ENCODE results near the gene PHACTR1.
"Not testable (repeated sequence)": the region's sequence is repeated elsewhere in the genome, so short reads cannot be mapped to it uniquely, and the experiment has no call there.

Gene PHACTR1

DNA sequence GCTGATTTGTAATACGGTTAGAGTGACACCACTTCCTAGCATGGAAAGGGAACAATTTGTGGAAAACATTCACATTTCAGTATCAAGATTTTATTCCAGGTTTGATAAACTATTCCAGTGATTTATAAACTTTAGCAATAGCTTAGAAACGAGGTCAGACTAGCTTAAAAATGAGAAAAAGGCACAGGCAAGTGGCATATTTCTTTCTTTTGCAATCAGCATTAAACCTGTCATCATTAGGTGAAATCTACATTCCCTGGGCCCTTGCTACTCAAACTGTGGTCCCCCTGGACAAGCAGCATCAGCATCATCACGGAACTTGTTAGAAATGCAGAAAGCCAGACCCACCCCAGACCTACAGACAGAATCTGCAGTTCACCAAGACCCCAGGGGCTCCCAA, 581.9 kb downstream of the PHACTR1 start:
- no peak for DNase-seq

DNA sequence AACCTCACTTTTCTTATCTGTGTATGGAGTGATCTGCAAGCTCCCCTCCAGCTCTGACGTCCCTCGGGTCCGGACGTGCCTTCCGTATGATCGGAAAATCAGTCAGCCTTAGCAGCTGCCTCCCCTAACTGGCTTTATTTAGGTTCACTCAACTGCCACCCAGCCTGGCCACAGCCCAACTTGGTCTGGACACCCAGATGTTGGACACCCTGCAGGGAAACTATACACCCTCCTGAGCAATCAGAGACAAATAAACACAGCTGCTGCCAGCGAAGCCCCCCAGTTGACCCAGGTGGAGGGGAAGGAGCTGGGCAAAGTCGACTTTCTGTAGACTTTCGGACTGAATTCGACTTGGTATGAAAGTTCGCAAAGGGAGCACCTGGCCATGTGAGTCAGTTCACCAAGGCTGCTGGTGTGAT, 582.8 kb downstream of the PHACTR1 start:
- DNase-seq = no peak

DNA sequence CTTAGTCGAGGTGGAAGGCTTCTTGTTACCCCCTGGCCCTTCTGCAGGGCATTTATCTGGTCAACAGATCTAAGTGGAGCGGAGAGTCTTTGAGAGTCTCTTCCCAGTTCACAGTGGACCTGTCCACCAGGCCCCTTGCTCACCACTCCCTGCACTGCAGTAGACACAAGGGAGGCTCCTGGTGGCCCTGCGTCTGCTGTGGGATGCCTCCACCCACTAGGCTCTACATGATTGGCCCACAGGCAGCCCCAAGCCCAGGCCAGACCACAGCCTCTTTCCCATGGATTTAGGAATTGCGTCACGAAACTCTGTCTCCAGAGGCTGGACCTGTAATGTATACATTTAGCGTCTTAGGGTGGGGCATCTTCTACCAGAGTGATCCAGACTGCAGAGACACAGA, 583.4 kb downstream of the PHACTR1 start:
- no peak for DNase-seq

DNA sequence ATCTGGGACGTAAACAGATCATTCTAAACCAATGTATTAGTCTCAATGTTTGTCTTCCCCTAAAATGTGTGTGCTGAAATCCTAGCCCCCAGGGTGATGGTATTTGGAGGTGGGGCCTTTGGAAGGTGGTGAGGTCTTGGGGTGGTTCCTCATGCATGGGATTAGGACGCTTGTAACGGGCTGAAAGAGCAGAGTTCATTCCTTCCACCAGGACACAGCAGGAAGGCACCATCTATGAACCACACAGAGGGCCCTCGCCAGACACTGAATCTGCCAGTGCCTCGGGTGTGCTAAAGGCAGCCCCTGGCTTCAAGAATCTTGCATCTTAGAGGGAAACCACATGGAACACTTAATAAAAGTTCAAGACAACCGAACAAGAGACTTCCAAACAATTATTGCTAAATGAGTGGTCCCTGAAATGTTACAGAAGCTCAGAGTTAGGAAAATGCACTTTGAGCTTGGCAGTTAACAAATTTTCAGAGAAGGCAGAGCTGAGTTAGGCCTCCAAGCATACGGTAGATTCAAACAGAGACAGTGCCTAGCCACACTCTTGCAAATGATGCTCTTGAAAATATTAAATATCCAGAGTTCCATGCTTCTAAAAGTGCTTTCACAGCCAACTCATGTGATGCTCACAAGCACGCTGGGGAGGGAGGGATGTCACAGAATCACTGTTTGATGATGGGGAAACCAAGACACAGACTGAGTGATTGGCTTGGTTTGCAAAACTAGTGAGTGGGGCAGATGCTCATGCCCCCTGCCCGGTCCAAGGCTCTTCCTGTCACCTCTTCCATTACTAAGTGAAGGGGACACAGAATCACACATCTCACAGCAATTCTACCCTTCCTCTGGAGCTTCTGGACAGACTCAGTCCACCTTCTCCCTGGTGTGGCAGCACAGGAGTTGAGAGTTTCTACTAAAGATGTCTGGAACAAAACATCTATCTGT, 584.4 kb downstream of the PHACTR1 start:
- no peak for DNase-seq

DNA sequence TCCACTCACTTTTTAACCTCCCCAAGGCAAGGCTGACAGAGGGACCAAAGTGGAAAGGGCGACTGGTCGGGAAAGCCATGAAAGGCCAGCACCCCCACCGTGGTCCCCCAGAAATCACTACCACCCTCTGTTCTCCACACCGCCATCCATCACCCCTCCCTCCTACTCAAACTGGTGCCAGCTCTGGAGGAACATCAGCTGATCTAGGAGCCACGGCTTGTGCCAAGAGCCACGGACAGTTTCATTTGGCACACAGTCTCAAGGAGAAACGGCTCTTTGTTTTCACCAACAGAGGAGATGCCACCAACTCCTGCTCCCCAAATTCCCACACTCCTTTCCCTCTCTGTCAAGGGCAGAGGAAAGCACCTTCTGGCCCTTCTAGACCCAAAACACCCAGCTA, 585.7 kb downstream of the PHACTR1 start:
- DNase-seq = no peak

DNA sequence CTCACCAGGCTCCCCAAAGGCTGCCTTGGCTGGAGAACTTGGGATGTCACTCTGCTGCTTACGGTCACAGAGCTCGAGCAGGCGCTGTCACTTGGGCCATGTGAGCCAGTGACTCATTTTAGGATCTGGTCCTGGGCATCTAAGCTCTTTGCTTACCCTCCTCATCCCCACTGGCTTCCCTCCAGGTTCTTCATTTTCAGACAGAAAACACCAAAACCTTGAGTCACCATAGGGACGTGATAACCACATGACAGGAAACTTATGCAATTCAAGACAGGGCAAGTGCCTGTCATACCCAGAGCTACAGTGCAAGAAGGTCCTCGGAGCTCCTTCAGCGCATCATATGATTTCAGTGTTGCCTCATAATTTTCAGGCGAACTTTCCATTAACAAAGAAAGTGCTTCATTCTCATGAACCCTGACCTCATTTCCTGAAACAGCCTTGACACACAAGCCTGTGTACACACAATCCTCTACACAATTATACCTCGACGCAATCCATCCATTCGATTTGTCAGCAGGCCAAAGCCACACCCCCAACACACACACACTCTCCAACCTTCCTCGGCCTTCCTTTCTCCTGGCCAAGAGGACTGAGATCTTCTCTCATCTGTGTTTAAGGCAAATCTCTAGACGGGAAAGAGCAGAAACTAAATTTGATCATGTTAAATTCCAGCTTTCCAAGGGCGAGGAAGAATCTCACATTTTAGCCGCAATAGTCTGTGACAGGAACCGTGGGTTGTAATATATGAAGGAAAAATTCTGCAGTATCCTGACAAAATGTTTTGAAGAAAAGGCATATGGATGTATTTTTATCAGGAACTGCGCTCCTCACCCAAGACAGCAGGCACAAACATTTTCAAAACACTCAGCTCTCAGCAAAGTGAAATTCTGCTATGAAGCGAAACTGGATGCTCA, 586.4 kb downstream of the PHACTR1 start:
- DNase-seq = peak in 1 of 5 donors; percentile 94

DNA sequence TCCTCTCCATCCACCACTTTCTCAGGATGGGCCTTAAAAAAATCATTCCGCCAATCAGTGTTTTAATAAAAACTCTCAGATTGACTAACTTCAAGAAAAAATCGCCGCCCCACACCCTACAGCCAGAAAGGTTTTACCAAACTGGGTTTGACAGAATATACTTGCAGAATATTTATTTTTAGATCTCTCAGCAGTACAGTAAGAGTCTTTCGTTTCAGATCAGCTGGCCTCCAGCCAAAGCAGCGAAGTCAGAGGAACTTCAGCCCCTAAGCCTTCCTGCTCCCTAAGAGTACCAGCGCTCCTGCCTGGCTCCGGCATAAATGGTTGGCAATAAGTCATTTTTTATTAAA, 587.1 kb downstream of the PHACTR1 start:
- DNase-seq = peak in 1 of 5 donors; percentile 38

DNA sequence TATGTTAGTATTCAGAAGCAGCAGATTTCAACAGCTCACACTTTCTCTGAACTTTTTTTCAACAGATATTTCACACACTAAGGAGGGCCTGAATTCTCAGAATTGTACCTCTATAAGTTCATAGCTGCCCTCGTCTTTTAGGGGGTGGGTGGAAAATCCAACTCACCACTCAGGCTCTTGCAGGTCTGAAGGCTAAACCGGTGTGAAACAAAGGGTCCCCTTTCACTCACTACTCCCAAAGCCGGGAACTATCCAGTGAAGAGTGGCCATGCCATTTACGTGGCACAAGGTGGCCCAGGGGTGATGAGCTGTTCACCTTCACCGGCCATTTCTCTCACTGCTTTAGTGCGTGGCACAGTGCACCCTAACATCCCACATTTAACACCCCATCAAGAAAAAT, 587.5 kb downstream of the PHACTR1 start:
- peak in 1 of 5 donors; percentile 4 for DNase-seq

DNA sequence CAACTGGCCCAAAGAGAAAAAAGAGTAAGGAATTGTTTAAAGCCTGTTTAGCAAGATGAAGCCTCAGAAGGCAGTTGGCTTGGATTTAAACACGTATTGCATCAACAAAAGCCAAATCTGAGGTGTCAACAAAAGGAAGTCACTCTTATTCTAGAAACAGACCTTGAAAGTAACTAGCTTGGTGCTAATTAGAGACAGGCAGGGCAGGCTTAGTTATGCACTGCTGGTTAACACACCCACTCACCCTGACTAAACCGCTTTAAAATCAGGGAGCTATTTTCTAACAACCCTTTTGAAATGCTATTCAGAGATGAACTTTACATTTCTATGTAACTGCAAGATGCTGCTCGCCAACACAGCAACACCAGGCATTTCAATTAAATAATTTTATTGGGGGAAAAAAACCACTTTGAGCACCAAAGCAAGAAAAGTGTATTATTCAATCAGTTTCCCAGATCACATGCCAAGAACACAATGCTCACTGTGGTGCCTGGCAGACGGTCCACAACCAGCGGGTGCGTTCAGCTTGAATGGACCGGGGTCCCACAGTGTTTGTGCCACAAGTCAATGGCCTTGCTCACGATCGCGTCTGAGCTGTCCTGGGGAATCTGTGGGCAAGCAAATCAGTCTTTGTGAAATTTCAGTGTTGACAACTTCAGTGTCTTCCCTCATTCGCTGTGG, 588.2 kb downstream of the PHACTR1 start:
- peak in 1 of 5 donors; percentile 37 for DNase-seq

DNA sequence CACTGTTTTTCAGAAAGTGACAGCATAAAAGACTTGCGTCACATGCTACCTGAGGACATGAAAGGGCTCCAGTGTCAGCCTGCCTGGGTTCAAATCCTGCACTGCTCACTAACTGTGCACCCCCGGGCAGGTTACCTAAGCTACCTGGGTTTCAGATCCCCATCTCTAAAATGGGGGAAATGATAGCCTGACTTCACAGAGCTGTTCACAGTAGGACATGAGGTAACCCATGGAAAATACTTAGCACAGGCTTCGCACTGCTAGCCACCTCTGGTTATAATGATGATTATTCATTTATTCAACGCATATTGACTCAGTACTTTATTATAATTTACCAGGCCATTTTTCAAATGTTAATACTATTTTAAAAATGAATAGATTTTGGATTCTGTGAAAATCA, 588.7 kb downstream of the PHACTR1 start:
- no peak for DNase-seq

DNA sequence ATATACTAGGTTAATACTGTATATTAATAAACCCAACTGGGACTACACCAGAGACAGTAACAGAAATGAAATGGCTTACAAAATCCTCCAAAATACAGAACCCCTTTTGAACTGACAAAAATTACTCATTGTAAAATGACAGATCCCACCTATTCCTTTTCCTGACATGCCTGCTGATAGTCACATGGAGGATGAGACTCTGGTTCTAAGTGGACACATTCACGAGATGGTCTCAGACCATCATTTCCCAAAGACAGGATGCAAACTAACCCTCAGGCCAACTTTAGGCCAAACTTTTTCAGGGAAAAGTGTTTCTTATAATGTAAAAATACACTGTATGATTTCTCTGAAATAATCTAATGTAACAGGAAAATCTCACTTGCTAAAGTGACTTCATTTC, 589.2 kb downstream of the PHACTR1 start:
- no peak for DNase-seq

DNA sequence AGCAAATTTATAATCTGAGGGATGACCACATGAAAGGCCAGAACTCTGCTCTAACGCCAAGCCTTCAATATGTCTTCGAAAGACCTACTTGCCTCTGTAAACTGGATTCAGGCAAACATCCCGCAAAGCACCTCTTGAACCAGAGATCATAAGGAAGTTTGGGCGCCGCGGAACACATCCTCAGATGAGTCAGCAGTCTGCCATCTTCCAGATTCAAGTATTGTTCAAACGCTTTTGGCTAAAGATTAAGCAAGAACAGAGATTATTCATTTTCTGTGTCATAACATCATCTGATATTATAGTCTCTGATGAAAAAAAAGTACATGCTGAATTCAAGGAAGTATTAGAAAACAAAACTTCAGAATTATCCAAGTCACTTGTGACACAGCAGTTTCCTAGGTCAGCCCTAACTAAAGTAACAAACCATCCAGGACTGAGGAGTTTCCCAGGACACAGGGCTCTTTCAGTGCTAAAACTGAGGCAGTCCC, 591.0 kb downstream of the PHACTR1 start:
- DNase-seq = no peak

DNA sequence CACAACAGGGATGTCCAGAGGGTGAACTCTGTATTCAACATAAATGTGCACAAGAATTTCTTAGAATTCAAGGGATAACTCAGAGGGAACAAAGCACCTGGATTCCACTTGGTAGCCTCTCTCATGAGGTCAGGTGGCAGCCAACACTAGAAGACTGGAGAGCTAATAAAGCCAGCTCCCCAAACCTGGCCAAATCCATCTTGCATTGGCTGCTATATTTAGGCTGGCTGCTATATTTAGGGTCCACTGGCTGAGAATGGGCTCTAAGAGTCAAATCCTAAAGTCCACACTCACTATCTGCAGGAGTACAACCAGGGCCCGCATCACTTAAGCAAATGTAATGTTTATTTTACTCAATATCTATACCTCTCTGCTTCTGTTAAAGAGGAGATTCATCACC, 591.8 kb downstream of the PHACTR1 start:
- DNase-seq = no peak

DNA sequence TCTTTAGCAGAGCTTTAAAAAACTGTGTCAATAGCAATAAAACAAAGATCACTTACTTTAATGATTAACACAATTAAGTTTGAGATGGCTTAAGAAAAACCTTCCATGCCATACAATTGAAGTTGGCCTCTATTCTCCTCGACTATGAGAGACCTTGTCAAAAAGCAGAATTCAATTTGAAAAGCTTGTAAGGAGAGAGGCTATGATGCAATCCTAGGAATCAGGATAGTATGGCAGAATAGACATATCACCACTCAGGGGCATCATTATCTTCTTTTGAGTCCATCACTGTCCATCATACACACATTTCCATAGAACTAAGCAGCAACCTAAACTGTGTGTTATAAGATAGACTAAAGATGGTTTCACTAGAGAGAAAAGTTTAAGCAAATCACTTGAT, 594.6 kb downstream of the PHACTR1 start:
- DNase-seq = no peak

DNA sequence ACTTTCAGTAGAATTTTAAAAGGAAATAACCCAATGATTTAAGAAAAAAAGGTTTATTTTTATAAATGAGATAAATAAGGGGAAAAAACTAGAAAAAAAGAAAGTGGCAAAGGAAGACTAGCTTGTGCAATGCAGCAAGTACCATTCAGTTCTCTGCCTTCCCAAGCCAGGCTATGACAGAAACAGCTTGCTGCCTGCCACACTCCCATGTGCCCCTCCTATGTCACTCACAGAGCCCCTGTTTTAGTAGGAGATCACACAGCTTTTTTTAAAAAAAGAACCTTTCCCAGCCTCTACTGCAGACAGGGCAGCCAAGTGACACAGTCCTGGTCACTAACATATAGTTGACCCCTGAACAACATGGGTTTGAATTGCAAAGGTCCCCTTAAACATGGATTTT, 598.2 kb downstream of the PHACTR1 start:
- no peak for DNase-seq

DNA sequence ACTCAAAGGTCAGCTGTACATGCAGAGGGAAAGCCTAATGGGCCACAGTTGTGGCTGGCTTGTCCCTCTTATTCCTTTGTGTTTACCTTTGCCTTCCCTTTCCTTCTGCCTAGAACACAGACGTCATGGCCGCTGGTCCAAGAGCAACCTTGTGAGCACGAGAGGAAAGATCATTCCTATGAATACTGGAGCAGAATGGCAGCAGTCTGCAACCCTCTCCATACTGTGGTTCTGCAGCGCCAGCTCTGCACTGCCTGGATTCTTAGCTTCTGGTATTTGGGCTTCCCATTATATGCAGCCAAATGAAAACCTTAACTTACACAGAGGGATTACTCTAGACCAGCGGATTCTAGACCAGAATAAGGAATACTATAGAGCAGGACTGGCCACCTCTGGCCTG, 599.3 kb downstream of the PHACTR1 start:
- DNase-seq = no peak

DNA sequence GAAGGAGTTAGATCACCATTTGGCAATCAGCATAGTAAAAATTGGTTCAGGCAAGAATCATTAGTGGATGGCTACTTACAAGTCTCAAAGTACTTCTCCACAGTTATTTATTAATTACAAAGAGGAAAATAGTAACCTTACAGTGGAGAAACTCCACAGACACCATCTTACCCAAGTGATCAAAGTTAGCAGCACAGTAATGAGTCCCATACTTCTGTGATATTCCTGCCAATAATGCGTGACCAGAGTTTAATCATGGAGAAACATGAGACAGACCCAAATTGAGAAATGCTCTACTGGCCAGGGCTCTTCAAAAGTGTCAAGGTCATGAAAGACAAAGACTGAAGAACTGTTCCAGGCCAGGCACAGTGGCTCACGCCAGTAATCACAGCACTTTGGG, 602.3 kb downstream of the PHACTR1 start:
- DNase-seq = no peak

DNA sequence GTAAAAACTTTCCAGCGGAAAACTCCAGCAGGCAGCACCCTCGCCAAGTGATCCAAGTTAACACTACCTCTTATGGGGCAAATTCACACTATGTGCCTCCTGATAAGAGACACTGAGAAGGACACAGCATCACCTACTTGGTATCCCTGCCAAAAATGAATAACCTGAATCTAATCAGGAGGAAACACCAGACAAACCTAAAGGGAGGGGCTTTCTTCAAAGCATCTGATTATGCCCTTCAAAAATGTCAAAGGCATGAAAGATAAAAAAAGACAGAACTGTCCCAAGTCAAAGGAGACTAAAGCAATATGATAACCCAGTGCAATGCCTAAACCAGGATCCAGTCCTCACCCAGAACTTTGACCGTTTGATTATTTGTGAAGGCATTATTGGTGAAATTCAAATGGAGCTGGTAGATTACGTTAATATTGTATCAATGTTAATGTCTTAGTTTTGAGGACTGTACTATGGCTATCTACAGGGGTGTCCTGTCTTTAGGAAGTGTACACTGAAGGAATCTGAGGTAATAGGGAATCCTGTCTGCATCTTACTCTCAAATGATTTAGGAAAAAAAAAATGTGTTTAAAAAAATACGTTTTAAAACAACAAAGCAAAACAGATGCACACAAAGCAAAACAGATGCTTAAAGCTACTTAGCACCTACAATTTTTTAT, 603.5 kb downstream of the PHACTR1 start:
- no peak for DNase-seq

DNA sequence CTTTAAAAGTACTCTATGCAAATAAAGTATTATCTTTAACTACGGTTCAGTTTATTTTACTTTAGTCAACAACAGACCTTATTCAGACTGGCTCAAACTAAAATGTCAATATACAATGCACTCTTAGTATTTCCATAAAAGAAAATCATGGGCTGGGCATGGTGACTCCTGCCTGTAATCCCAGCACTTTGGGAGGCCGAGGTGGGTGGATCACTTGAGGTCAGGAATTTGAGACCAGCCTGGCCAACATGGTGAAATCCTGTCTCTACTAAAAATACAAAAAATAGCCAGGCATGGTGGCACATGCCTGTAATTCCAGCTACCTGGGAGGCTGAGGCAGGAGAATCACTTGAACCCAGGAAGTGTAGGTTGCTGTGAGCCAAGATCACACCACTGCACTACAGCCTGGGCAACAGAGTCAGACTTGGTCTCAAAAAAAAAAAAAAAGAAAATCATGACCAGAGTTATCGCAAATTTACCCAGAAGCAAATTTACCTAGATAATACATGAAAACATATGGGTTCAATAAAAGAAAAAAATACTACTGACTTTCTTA, 609.5 kb downstream of the PHACTR1 start:
- DNase-seq = not testable (repeated sequence)

DNA sequence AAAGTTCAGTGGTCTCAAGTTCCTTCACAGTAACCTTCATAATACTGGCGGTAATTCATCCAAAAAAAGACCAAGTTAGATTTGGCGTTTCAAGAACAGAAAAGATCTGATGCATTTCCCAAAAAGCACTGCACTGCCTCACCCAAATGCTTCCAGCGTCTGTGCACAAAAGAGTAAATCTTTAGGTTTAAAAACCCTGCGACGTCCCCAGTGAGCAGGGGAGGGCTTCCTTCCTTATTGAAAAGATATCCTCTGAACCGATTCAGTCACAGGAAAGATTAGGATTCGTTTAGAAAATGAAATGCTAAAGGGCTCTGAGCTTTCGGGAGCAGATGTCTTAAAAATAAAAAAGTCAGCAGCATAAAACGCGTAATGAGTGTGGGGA, 611.1 kb downstream of the PHACTR1 start:
- peak in 1 of 5 donors; percentile 25 for DNase-seq

DNA sequence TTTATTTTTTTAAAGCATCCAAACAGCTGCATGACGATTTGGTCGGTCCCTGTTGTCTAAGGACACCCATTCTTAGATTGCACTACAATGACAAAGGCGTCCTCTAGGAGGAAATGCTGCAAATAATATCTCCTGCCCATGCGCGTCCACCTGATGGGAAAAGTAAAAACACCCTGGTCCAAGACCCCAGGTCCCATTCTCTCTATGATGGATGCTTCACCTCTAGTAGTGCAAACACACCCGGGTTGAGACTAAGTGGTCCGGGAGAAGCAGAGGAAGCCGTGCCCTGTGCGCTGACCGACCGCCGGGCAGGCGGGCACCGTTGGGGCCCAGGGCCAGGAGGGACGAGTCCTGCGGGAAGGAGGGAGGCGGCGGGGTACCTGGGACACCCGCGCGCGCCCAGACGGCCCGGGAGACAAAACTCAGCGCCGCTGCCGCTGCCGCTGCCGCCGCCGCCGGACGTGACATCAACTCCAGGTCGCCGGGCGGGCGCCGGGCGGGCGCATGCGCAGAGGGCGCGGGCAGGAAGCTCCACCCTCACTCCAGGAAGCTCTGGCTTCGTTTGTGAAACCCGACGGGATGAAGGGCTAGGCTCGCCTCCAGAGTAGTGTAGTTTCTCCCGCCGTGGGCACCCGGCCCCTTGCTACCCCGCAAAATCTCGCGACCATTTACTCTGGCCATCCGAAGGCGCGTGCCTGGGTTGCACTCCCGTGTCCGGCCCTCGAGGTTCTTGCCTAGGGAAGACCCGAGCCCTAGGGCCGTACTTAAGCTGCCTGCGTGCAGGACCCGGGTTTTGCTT, 611.7 kb downstream of the PHACTR1 start, which contains the start of gene TBC1D7:
TBC1D7 (minus strand) TSS at position 462 of the 799 bp plus-strand sequence. CDS start 1,639 bp downstream, outside the sequence.
- DNase-seq = peak; percentile 89 to 95 (median 90)
